Trophoblast cell (in vitro differentiated cells and primary cell): ENCODE data around the gene KCNQ2.
A peak's percentile ranks its signal among the peaks of the same experiment; 100 is the strongest.

ENCODE experiments used
- DNase-seq, 2 donors: peaks; one replicate each; pipeline ENCODE4 v3.0.0-alpha.2; 2016
- H2AFZ ChIP-seq: 2 replicates; pipeline ENCODE4 v1.6.1; 2013; ENCODE audit warnings: low read length, moderate library complexity, mild to moderate bottlenecking; ENCODE audit not compliant: insufficient read depth, poor library complexity
- H2AK5ac ChIP-seq: 2 replicates; pipeline ENCODE4 v1.6.1; 2013; ENCODE audit warnings: mild to moderate bottlenecking, low read length
- H2BK120ac ChIP-seq: 2 replicates; pipeline ENCODE4 v1.6.1; 2013; ENCODE audit warnings: low read length, mild to moderate bottlenecking, moderate library complexity; ENCODE audit not compliant: insufficient read depth, poor library complexity
- H2BK12ac ChIP-seq: 2 replicates; pipeline ENCODE4 v1.6.1; 2013; ENCODE audit warnings: mild to moderate bottlenecking, low read length, moderate library complexity
- H2BK5ac ChIP-seq: 2 replicates; pipeline ENCODE4 v1.6.1; 2013; ENCODE audit warnings: low read length, low read depth, moderate library complexity, mild to moderate bottlenecking; ENCODE audit not compliant: poor library complexity
- H3K14ac ChIP-seq: 2 replicates; pipeline ENCODE4 v1.6.1; 2013; ENCODE audit warnings: mild to moderate bottlenecking, low read length
- H3K18ac ChIP-seq: 2 replicates; pipeline ENCODE4 v1.6.1; 2013; ENCODE audit warnings: mild to moderate bottlenecking, low read length
- H3K23ac ChIP-seq: 2 replicates; pipeline ENCODE4 v1.6.1; 2013; ENCODE audit warnings: low read length
- H3K27ac ChIP-seq: 2 replicates; pipeline ENCODE4 v1.5.1; 2013; ENCODE audit warnings: low read depth, mild to moderate bottlenecking, inconsistent platforms, low read length, moderate library complexity
- H3K27me3 ChIP-seq: 2 replicates; pipeline ENCODE4 v1.6.1; 2013; ENCODE audit warnings: inconsistent platforms, mild to moderate bottlenecking, low read length, moderate library complexity; ENCODE audit not compliant: insufficient read depth
- H3K36me3 ChIP-seq, 2 experiments: 1 replicate in 1 of 2; 2 replicates in 1 of 2; pipeline ENCODE4 v1.6.1; 2013; ENCODE audit warnings: low read length in 2 of 2, mild to moderate bottlenecking in 2 of 2, moderate library complexity in 1 of 2; ENCODE audit not compliant: insufficient read depth in 2 of 2, control insufficient read depth in 1 of 2
- H3K4ac ChIP-seq: 2 replicates; pipeline ENCODE4 v1.6.1; 2013; ENCODE audit warnings: low read depth, mild to moderate bottlenecking, low read length, moderate library complexity
- H3K4me1 ChIP-seq, 2 experiments: 1 replicate in 1 of 2; 2 replicates in 1 of 2; pipeline ENCODE4 v1.6.1; 2013; ENCODE audit warnings: low read length in 2 of 2, mild to moderate bottlenecking in 2 of 2, moderate library complexity in 1 of 2; ENCODE audit not compliant: insufficient read depth in 2 of 2, control insufficient read depth in 1 of 2
- H3K4me2 ChIP-seq: 2 replicates; pipeline ENCODE4 v1.6.1; 2013; ENCODE audit warnings: inconsistent platforms, mild to moderate bottlenecking, low read length, moderate library complexity
- H3K4me3 ChIP-seq: 2 replicates; pipeline ENCODE4 v1.5.1; 2013; ENCODE audit warnings: mild to moderate bottlenecking, low read depth, low read length, inconsistent platforms
- H3K79me1 ChIP-seq: one replicate; pipeline ENCODE4 v1.6.1; 2013; ENCODE audit warnings: low read length
- H3K79me2 ChIP-seq: 2 replicates; pipeline ENCODE4 v1.6.1; 2013; ENCODE audit warnings: low read length, mild to moderate bottlenecking; ENCODE audit not compliant: control insufficient read depth, insufficient read depth, poor library complexity
- H3K9ac ChIP-seq: 2 replicates; pipeline ENCODE4 v1.6.1; 2013; ENCODE audit warnings: mild to moderate bottlenecking, low read length
- H3K9me3 ChIP-seq: 2 replicates; pipeline ENCODE4 v1.6.1; 2013; ENCODE audit warnings: low read depth, mild to moderate bottlenecking, control low read depth, inconsistent platforms, low read length; ENCODE audit not compliant: insufficient read depth
- H4K12ac ChIP-seq: 2 replicates; pipeline ENCODE4 v1.6.1; 2013; ENCODE audit warnings: low read depth, mild to moderate bottlenecking, low read length, moderate library complexity
- H4K8ac ChIP-seq: 2 replicates; pipeline ENCODE4 v1.6.1; 2013; ENCODE audit warnings: low read depth, mild to moderate bottlenecking, low read length, moderate library complexity
- H4K91ac ChIP-seq: one replicate; pipeline ENCODE4 v1.6.1; 2013; ENCODE audit warnings: low read depth, mild to moderate bottlenecking, low read length, moderate library complexity
- WGBS: extraction: QIAGEN DNeasy Blood & Tissue Kit; methylation state at CpG from one replicate; pipeline ENCODE4 v1.1.7; 2013; ENCODE audit warnings: missing lambda C conversion rate; ENCODE audit not compliant: insufficient read length, insufficient coverage; ENCODE audit errors: extremely low coverage; 5-methylcytosine and 5-hydroxymethylcytosine counted together

Gene KCNQ2

DNA sequence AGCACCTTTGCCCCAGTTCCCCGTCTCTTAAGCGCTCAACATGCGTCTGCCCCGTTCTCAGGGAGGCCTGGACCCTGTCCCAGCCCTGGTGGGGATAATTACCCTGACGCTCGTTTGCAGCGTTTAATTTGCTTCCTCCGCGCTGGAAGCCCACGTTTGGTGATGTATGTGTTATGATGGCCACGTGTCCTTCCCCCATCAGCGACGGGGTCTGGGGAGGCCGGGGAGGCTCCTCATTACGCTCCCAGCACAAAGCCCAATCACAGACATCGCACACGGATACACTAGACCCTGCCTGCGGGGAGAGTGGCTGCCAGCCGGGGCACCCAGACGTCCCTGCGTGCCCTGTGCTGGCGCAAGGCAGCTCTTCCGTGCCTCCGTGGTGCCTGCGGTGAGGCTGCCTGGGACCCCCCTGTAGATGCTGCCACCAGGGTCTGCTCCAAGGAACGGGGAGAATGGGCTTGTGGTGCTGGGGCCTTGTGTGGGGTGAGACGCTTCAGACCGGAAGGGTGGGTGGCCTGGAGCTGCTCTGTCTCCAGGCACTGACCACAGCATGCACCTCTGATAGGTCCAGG is 101.1 kb downstream of the KCNQ2 start:
- no peak overlapping the region for H3K4me3 ChIP-seq
- no peak overlapping the region for H4K12ac ChIP-seq
- no peak for DNase-seq
- no CpG with 5 or more reads among the region's 28 CpGs for WGBS
- H3K14ac ChIP-seq: no peak overlapping the region
- no peak overlapping the region for H2BK120ac ChIP-seq
- H3K27ac ChIP-seq: no peak overlapping the region
- H4K91ac ChIP-seq: no peak overlapping the region
- no peak overlapping the region for H2BK5ac ChIP-seq
- H3K23ac ChIP-seq: no peak overlapping the region
- H3K9ac ChIP-seq: no peak overlapping the region
- H3K18ac ChIP-seq: no peak overlapping the region
- no peak overlapping the region for H2AFZ ChIP-seq
- H3K36me3 ChIP-seq: no peaks in the 10 kb centered on the region
- H3K79me1 ChIP-seq: no peaks in the 10 kb centered on the region
- no peak overlapping the region for H2AK5ac ChIP-seq
- H3K9me3 ChIP-seq: peaks cover 3% of the 10 kb centered on the region
- H3K4ac ChIP-seq: no peak overlapping the region
- H3K4me2 ChIP-seq: no peak overlapping the region
- H3K79me2 ChIP-seq: no peaks in the 10 kb centered on the region
- no peaks in the 10 kb centered on the region for H3K4me1 ChIP-seq
- H4K8ac ChIP-seq: no peak overlapping the region
- H2BK12ac ChIP-seq: no peak overlapping the region
- no peaks in the 10 kb centered on the region for H3K27me3 ChIP-seq

DNA sequence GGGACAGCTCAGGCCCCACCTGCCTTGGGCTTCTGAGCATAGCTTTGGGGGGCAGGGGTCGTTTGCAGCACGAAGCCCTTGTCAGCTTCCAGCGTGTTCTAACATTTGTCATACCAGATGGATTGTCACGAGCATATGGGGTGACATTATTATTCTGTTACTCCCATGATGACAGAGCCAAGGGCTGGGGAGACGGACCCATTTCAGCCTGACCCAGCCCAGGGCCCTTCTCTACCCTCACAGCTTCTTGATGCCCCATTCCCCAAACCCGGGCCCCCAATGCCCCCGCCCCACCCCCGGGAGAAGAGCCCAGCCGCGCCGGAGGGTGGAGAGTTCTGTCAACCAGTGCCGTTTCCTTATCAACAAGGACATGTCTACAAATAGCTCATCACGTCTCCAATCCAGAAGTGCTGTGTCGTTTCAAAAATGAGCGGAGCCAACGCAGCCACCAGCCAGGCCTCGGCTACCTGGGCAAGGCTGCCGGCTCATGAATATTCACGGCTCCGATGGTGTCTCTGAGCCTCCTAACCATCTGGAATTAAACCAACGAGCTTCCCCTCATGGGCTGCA is 101.8 kb downstream of the KCNQ2 start:
- H3K9ac ChIP-seq: no peak overlapping the region
- H3K79me2 ChIP-seq: no peaks in the 10 kb centered on the region
- H2AK5ac ChIP-seq: no peak overlapping the region
- H3K23ac ChIP-seq: no peak overlapping the region
- H3K27me3 ChIP-seq: no peaks in the 10 kb centered on the region
- H2BK5ac ChIP-seq: no peak overlapping the region
- H3K79me1 ChIP-seq: no peaks in the 10 kb centered on the region
- no peak overlapping the region for H3K14ac ChIP-seq
- H4K12ac ChIP-seq: no peak overlapping the region
- H4K8ac ChIP-seq: no peak overlapping the region
- peak overlapping the region; percentile 2 for H3K4me3 ChIP-seq
- no peak overlapping the region for H2BK120ac ChIP-seq
- DNase-seq: no peak
- peaks cover 3% of the 10 kb centered on the region for H3K9me3 ChIP-seq
- no peak overlapping the region for H3K4me2 ChIP-seq
- no peak overlapping the region for H2BK12ac ChIP-seq
- H3K27ac ChIP-seq: no peak overlapping the region
- no peak overlapping the region for H3K18ac ChIP-seq
- WGBS: no CpG with 5 or more reads among the region's 21 CpGs
- H3K4ac ChIP-seq: no peak overlapping the region
- H3K36me3 ChIP-seq: no peaks in the 10 kb centered on the region
- no peaks in the 10 kb centered on the region for H3K4me1 ChIP-seq
- no peak overlapping the region for H2AFZ ChIP-seq
- no peak overlapping the region for H4K91ac ChIP-seq

DNA sequence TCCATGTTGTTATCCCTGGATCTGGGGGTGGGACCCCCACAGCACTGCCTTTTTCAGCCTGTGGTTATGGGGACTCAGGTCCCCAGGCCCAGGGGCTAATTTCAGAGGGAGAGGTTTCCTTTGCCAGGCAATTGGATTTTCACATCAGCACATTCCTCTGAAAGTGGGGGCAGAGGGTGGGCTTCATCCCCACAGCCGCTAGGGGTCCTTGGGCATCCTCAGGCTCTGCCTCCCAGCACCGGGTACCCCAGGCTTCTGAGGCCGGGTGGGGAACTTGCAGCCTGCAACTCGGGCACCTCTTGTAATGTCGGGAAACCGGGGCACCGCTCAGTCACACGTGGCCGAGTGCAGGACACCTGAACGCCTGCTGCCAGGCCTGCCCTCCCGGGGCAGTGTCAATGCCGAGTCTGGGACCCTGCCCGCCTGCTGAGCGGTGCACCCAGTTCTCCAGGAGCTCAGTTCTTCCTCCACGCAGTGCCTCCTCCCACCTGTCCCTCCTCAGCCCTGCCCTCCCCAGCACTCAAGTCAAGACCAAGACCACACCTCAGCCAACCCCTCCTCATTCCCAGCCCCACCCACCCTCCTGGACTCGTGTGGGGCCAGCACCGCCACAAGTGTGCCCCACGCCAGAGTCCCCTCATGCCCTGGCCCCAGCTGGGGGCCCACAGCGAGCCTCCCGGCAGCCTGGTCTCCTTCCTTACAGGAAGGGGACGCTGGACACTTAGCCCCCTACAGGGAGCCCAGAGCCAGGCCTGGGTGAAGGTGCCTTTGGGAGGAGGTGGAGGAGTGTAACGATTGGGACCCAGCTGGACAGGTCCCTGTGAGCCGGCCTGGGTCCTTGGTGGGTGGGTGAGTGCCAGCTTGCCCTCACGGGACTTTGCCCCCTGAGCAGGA is 102.5 kb downstream of the KCNQ2 start:
- Histone ChIP-seq H3K4me1 (no peaks in the 10 kb centered on the region), H3K4ac (no peak overlapping the region), H3K14ac (no peak overlapping the region), H3K4me2 (no peak overlapping the region), H2BK12ac (no peak overlapping the region), H4K12ac (no peak overlapping the region), H3K27me3 (no peaks in the 10 kb centered on the region), H3K18ac (no peak overlapping the region), H2AFZ (no peak overlapping the region), H4K91ac (no peak overlapping the region), H3K36me3 (no peaks in the 10 kb centered on the region), H2BK5ac (no peak overlapping the region), H2AK5ac (no peak overlapping the region), H3K9me3 (peaks cover under 1% of the 10 kb centered on the region), H3K23ac (no peak overlapping the region), H3K27ac (no peak overlapping the region), H2BK120ac (no peak overlapping the region), H3K79me2 (no peaks in the 10 kb centered on the region), H4K8ac (no peak overlapping the region), H3K9ac (no peak overlapping the region), H3K79me1 (no peaks in the 10 kb centered on the region), H3K4me3 (peak overlapping the region; percentile 2)
- DNase-seq: no peak
- WGBS: no CpG with 5 or more reads among the region's 24 CpGs

DNA sequence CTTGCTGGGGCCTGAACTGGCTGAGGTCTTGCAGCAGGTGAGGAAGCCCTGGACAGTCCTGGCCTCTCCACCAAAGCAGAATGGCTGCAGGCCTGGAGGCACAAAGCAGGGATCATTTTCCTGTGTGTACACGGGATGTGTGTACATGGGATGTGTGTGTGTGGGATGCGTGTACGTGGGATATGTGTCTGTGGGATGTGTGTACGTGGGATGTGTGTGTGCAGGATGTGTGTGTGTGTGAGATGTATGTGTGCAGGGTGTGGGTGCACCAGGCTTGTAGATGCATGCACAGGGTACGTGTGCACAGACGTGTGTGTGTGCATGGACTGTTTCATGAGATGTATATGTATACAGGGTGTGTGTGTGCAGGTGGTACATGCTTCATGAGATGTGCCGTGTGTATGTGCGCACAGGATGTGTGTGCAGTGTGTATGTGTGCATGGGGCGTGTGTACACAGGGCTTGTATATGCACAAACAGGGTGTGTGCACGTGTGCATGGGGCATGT is 103.4 kb downstream of the KCNQ2 start:
- Histone ChIP-seq H3K79me2 (no peaks in the 10 kb centered on the region), H4K8ac (no peak overlapping the region), H3K4me3 (no peak overlapping the region), H2AK5ac (no peak overlapping the region), H3K27me3 (no peaks in the 10 kb centered on the region), H2AFZ (no peak overlapping the region), H3K23ac (peak overlapping the region; percentile 18), H2BK120ac (no peak overlapping the region), H4K91ac (no peak overlapping the region), H3K9ac (no peak overlapping the region), H3K4me2 (no peak overlapping the region), H2BK5ac (no peak overlapping the region), H3K14ac (no peak overlapping the region), H4K12ac (no peak overlapping the region), H3K36me3 (no peaks in the 10 kb centered on the region), H3K18ac (no peak overlapping the region), H2BK12ac (no peak overlapping the region), H3K4me1 (no peaks in the 10 kb centered on the region), H3K79me1 (no peaks in the 10 kb centered on the region), H3K4ac (no peak overlapping the region), H3K27ac (no peak overlapping the region), H3K9me3 (no peaks in the 10 kb centered on the region)
- WGBS: 100% methylated on average over 3 of the region's 10 CpGs
- DNase-seq: no peak
